Measurements from ENCODE around the gene PRKN.

Gene PRKN

GRCh38 chr6:161956082-161956481 lies 771.5 kb downstream of the PRKN start:
- DNase-seq (ENCODE audit: low read depth) = no peak

- DNase-seq (ENCODE audit: low read depth) = no peak
Observed at GRCh38 chr6:161954699-161955276, 772.8 kb downstream of the PRKN start.

GRCh38 chr6:161954077-161954476 lies 773.5 kb downstream of the PRKN start:
- no peak for DNase-seq (ENCODE audit: low read depth)

GRCh38 chr6:161951126-161951525 lies 776.4 kb downstream of the PRKN start:
- DNase-seq (ENCODE audit: low read depth) = no peak

- DNase-seq (ENCODE audit: low read depth) = no peak
Observed at GRCh38 chr6:161949531-161949930, 778.0 kb downstream of the PRKN start.

- no peak for DNase-seq (ENCODE audit: low read depth)
Observed at GRCh38 chr6:161948462-161948861, 779.1 kb downstream of the PRKN start.

GRCh38 chr6:161947371-161947770 lies 780.2 kb downstream of the PRKN start:
- no peak for DNase-seq (ENCODE audit: low read depth)

GRCh38 chr6:161946461-161946860 lies 781.1 kb downstream of the PRKN start:
- DNase-seq (ENCODE audit: low read depth) = no peak

GRCh38 chr6:161943561-161943960 lies 784.0 kb downstream of the PRKN start:
- no peak for DNase-seq (ENCODE audit: low read depth)

- DNase-seq (ENCODE audit: low read depth) = no peak
Observed at GRCh38 chr6:161941565-161941964, 786.0 kb downstream of the PRKN start.

- no peak for DNase-seq (ENCODE audit: low read depth)
Observed at GRCh38 chr6:161940519-161940918, 787.0 kb downstream of the PRKN start.

GRCh38 chr6:161926324-161926723 lies 801.2 kb downstream of the PRKN start:
- DNase-seq (ENCODE audit: low read depth) = no peak

- DNase-seq (ENCODE audit: low read depth) = no peak
Observed at GRCh38 chr6:161924516-161925116, 803.0 kb downstream of the PRKN start.

GRCh38 chr6:161922631-161923119 lies 804.9 kb downstream of the PRKN start:
- DNase-seq (ENCODE audit: low read depth) = no peak

- DNase-seq (ENCODE audit: low read depth) = no peak
Observed at GRCh38 chr6:161921602-161922395, 805.8 kb downstream of the PRKN start.

- no peak for DNase-seq (ENCODE audit: low read depth)
Observed at GRCh38 chr6:161919691-161920090, 807.9 kb downstream of the PRKN start.

- DNase-seq (ENCODE audit: low read depth) = no peak
Observed at GRCh38 chr6:161918628-161919205, 808.8 kb downstream of the PRKN start.

- DNase-seq (ENCODE audit: low read depth) = no peak
Observed at GRCh38 chr6:161918109-161918531, 809.4 kb downstream of the PRKN start.

GRCh38 chr6:161917645-161918044 lies 809.9 kb downstream of the PRKN start:
- DNase-seq (ENCODE audit: low read depth) = no peak

- DNase-seq (ENCODE audit: low read depth) = no peak
Observed at GRCh38 chr6:161915456-161915964, 812.1 kb downstream of the PRKN start.

- DNase-seq (ENCODE audit: low read depth) = no peak
Observed at GRCh38 chr6:161908872-161909271, 818.7 kb downstream of the PRKN start.

GRCh38 chr6:161906571-161906970 lies 821.0 kb downstream of the PRKN start:
- DNase-seq (ENCODE audit: low read depth) = no peak
